A549 (cell line): Measurements from ENCODE around the gene ZNF580. TPM values are rescaled to one million over a fixed set of nuclear protein-coding genes. Genes with fewer than 3 reads are reported as not detected.
A peak's percentile ranks its signal among the peaks of the same experiment; 100 is the strongest.

Source experiments
- ATAC-seq, 2 experiments: fragments of 200-7000 bp in 1 of 2; fragments of >200 bp in 1 of 2; cut with Nextera tagmentation in 1 of 2; cut with Tn5 transposase in 1 of 2; 3 replicates each; pipeline versions ENCODE4 v1.8.0 to v1.9.1; 2018 to 2020; ENCODE audit warnings: mild to moderate bottlenecking in 1 of 2, moderate library complexity in 1 of 2
- CTCF ChIA-PET: fragments of 300-600 bp; sonication (Branson Sonifier 250); formaldehyde crosslinking; extraction: SDS; loops from one replicate; lab custom pipeline; 2021; ENCODE audit warnings: antibody characterized with exemption, inconsistent platforms; lab: Yijun Ruan, JAX
- POLR2A ChIA-PET: fragments of 350-600 bp; formaldehyde crosslinking; extraction: SDS; loops from one replicate; lab custom pipeline; 2021; ENCODE audit warnings: antibody characterized with exemption, inconsistent platforms; lab: Yijun Ruan, JAX
- DNase-seq, 2 experiments: peaks; one replicate each; pipeline versions ENCODE4 v3.0.0 to v3.0.0-alpha.2; 2011 to 2016; ENCODE audit warnings: low read depth in 1 of 2, low spot score in 1 of 2
- FAIRE-seq: peaks from 2 replicates; lab custom pipeline; 2011; peaks lifted over from hg19 to GRCh38; lab: Jason Lieb, UNC
- H3K27ac ChIP-seq, 2 experiments: fragments of >200 bp; sonication (Bioruptor Twin); formaldehyde crosslinking; 3 replicates each; pipeline ENCODE4 v1.5.1; 2016 to 2017
- H3K4me1 ChIP-seq: fragments of >200 bp; sonication (Bioruptor Twin); formaldehyde crosslinking; 3 replicates; pipeline ENCODE4 v1.6.1; 2016
- H3K4me2 ChIP-seq: fragments of >200 bp; sonication (Bioruptor Twin); formaldehyde crosslinking; 3 replicates; pipeline ENCODE4 v1.6.1; 2016
- H3K4me3 ChIP-seq: fragments of >200 bp; sonication (Bioruptor Twin); formaldehyde crosslinking; 3 replicates; pipeline ENCODE4 v1.5.1; 2016
- H3K9me3 ChIP-seq: fragments of >200 bp; sonication (Bioruptor Twin); formaldehyde crosslinking; 3 replicates; pipeline ENCODE4 v1.6.1; 2016
- ATOH8 ChIP-seq: fragments of 250-450 bp; sonication (Bioruptor Pico); IDR thresholded peaks from 2 replicates; pipeline ENCODE4 v1.5.0; 2020; ENCODE audit warnings: low read depth, mild to moderate bottlenecking, moderate library complexity
- BCL3 ChIP-seq: fragments of >200 bp; sonication (Bioruptor Twin); formaldehyde crosslinking; IDR thresholded peaks from 3 replicates; pipeline ENCODE4 v1.6.1; 2016
- CEBPB ChIP-seq, 2 experiments: fragments of >200 bp in 1 of 2; sonication (Bioruptor Twin) in 1 of 2; formaldehyde crosslinking in 1 of 2; IDR thresholded peaks; 2 replicates each; pipeline ENCODE4 v1.6.1; 2012 to 2016
- CHD4 ChIP-seq: fragments of 200-600 bp; sonication (generic); IDR thresholded peaks from 2 replicates; pipeline ENCODE4 v1.6.1; 2016; ENCODE audit warnings: antibody characterized with exemption, mild to moderate bottlenecking, borderline replicate concordance
- EHMT2 ChIP-seq: fragments of 200-600 bp; sonication (generic); IDR thresholded peaks from 2 replicates; pipeline ENCODE4 v1.6.1; 2016; ENCODE audit warnings: antibody characterized with exemption, low read depth, mild to moderate bottlenecking, moderate library complexity
- GATA3 ChIP-seq: IDR thresholded peaks from 2 replicates; pipeline ENCODE4 v1.6.1; 2012; ENCODE audit warnings: borderline replicate concordance
- HEYL ChIP-seq: fragments of 250-450 bp; sonication (Bioruptor Pico); IDR thresholded peaks from 2 replicates; pipeline ENCODE4 v1.8.0; 2021; ENCODE audit warnings: mild to moderate bottlenecking, moderate library complexity
- HOXB13 ChIP-seq: fragments of 250-450 bp; sonication (Bioruptor Pico); IDR thresholded peaks from 2 replicates; pipeline ENCODE4 v1.5.0; 2020; ENCODE audit warnings: low read depth, mild to moderate bottlenecking, moderate library complexity
- JUN ChIP-seq, 2 experiments: fragments of >200 bp; sonication (Bioruptor Twin); formaldehyde crosslinking; IDR thresholded peaks; 2 replicates in 1 of 2; 3 replicates in 1 of 2; pipeline ENCODE4 v1.6.1; 2016 to 2017
- MAFK ChIP-seq: fragments of 450-650 bp; IDR thresholded peaks from 2 replicates; pipeline ENCODE4 v1.6.1; 2014; ENCODE audit not compliant: partially characterized antibody
- MAZ ChIP-seq: fragments of 150-350 bp; IDR thresholded peaks from 2 replicates; pipeline ENCODE4 v1.6.1; 2014; ENCODE audit warnings: antibody characterized with exemption, low read depth, low read length, borderline replicate concordance
- NFE2L2 ChIP-seq: fragments of 150-350 bp; conservative IDR thresholded peaks from 2 replicates; pipeline ENCODE4 v1.6.1; 2014; ENCODE audit warnings: low read length
- NPAS2 ChIP-seq: fragments of 250-450 bp; sonication (Bioruptor Pico); IDR thresholded peaks from 2 replicates; pipeline ENCODE4 v1.8.0; 2022; ENCODE audit warnings: mild to moderate bottlenecking, moderate library complexity, borderline replicate concordance
- PBX3 ChIP-seq: IDR thresholded peaks from 2 replicates; pipeline ENCODE4 v1.6.1; 2012
- RAD21 ChIP-seq, 2 experiments: fragments of >200 bp in 1 of 2; sonication (Bioruptor Twin) in 1 of 2; formaldehyde crosslinking in 1 of 2; IDR thresholded peaks in 1 of 2; conservative IDR thresholded peaks in 1 of 2; 2 replicates in 1 of 2; 3 replicates in 1 of 2; pipeline ENCODE4 v1.6.1; 2012 to 2018; ENCODE audit warnings: inconsistent platforms in 1 of 2
- RCOR1 ChIP-seq: fragments of 150-350 bp; IDR thresholded peaks from 2 replicates; pipeline ENCODE4 v1.6.1; 2014; ENCODE audit warnings: antibody characterized with exemption, low read length, low read depth
- REST ChIP-seq: fragments of 200-600 bp; sonication (generic); IDR thresholded peaks from 2 replicates; pipeline ENCODE4 v1.6.1; 2016; ENCODE audit warnings: antibody characterized with exemption, mild to moderate bottlenecking, moderate library complexity
- RFX5 ChIP-seq: fragments of 450-650 bp; IDR thresholded peaks from 2 replicates; pipeline ENCODE4 v1.7.1; 2014; ENCODE audit warnings: antibody characterized with exemption, mild to moderate bottlenecking, moderate library complexity
- ZSCAN20 ChIP-seq: fragments of 250-450 bp; sonication (Bioruptor Pico); IDR thresholded peaks from 2 replicates; pipeline ENCODE4 v1.8.0; 2022; ENCODE audit warnings: mild to moderate bottlenecking, moderate library complexity
- WGBS: methylation state at CpG from one replicate; pipeline ENCODE4 v1.1.6; 2017; ENCODE audit errors: missing lambda C conversion rate; 5-methylcytosine and 5-hydroxymethylcytosine counted together
- polyA plus RNA-seq, 4 experiments: library from polyadenylated mRNA; depleted of rRNA in 3 of 4; stranded (reverse); fragments of >200 nt; fragmentation: RNase III in 1 of 4; extraction: RNeasy Plus Mini Kit Qiagen cat#74134 plus additional on column Dnase treatment in 1 of 4; gene quantifications; 2 replicates in 3 of 4; 3 replicates in 1 of 4; pipeline ENCODE4 v1.2.3, GENCODE V29; 2011 to 2017
- TF ChIP-seq, protein P1 (sequence below): IDR thresholded peaks from 2 replicates; pipeline ENCODE4 v1.6.1; 2012; ENCODE audit warnings: low read depth, borderline replicate concordance
- TF ChIP-seq, protein P2 (sequence below): fragments of >200 bp; sonication (Bioruptor Twin); formaldehyde crosslinking; IDR thresholded peaks from 2 replicates; pipeline ENCODE4 v1.6.1; 2016

ZNF580 gene
- polyA plus RNA-seq, 2 of the 4 experiments (the other 2 are of a cell fraction) = 9.2 to 52.8 TPM

- ChIA-PET CTCF (interaction anchor here (0.6 to 16.7 kb wide), 47 partner anchors 9 to 542 kb away, joined by 3 to 348 read pairs (median 7); partner anchors contain the start of genes NAT14, ZNF579 and ZNF784), POLR2A (interaction anchor here (0.6 to 3.2 kb wide), 13 partner anchors 10 to 267 kb away, joined by 3 to 33 read pairs (median 5); partner anchors contain the start of genes KMT5C, NAT14, UBE2S and ZNF579)
- Histone ChIP-seq H3K4me1 (peaks cover 17% of the 10 kb centered on the region), H3K4me3 (peak overlapping the region; percentile 82), H3K4me2 (peak overlapping the region; percentile 86), H3K9me3 (no peaks in the 10 kb centered on the region), H3K27ac (peak overlapping the region; percentile 94 to 95)
- no peak for FAIRE-seq
- TF ChIP-seq CEBPB (IDR thresholded peaks at IDR 0.05) (no peak), CHD4 (no peak), MAFK (no peak), ATOH8 (CRISPR knock-in tag) (no peak), EHMT2 (no peak), MAZ (no peak), JUN (IDR thresholded peaks at IDR 0.05) (no peak), RFX5 (no peak), HOXB13 (CRISPR knock-in tag) (no peak), PBX3 (no peak), REST (no peak), BCL3 (no peak), GATA3 (no peak), RCOR1 (no peak), RAD21 (conservative IDR thresholded peaks at IDR 0.05 in 1 of 2, IDR thresholded peaks at IDR 0.05 in 1 of 2) (no peak)
- TF ChIP-seq, protein P1, sequence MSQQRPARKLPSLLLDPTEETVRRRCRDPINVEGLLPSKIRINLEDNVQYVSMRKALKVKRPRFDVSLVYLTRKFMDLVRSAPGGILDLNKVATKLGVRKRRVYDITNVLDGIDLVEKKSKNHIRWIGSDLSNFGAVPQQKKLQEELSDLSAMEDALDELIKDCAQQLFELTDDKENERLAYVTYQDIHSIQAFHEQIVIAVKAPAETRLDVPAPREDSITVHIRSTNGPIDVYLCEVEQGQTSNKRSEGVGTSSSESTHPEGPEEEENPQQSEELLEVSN = no peak
- ATAC-seq = peak in 1 of 2 experiments; percentile 1; a peak in 3 of 6 replicates
- DNase-seq = no peak
- WGBS = 24% methylated on average over 12 of the region's 12 CpGs
These were observed 34.4 kb upstream of the ZNF580 start for GRCh38 chr19:55606471-55606787.

DNA sequence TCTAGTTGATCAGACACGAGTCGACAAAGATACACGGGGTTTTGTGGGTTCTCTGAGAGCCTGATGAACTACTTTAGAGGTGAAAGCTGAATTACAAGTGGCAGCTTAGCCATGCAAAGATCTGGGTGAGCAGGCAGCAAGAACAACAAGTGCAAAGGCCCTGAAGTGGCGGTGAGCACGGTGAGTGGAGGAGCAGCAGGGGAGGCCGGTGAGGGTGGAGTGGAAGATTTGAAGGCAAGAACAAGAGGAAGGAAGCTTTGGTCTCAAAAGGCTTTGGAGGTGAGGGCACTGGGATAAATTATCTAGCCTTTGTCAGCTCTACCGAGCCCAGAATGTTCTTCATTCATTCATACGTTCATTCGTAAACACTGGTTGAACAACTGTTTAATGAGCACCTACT, 34.0 kb upstream of the ZNF580 start:
- no peak for DNase-seq
- POLR2A ChIA-PET = interaction anchor here (0.9 to 3.2 kb wide), 8 partner anchors 10 to 267 kb away, joined by 3 to 33 read pairs (median 6); partner anchors contain the start of genes KMT5C, NAT14, ZNF579 and ZNF784
- Histone ChIP-seq H3K4me2 (peak overlapping the region; percentile 86), H3K9me3 (no peaks in the 10 kb centered on the region), H3K4me1 (peaks cover 14% of the 10 kb centered on the region), H3K4me3 (peak overlapping the region; percentile 82), H3K27ac (peak overlapping the region in 1 of 2 experiments; percentile 95; a peak in 4 of 6 replicates)
- ATAC-seq = no peak
- whole genome bisulfite sequencing = 77% methylated on average over 9 of the region's 9 CpGs
- no peak for FAIRE-seq
- CTCF ChIA-PET = interaction anchor here (0.6 to 16.7 kb wide), 46 partner anchors 8 to 543 kb away, joined by 3 to 348 read pairs (median 7); partner anchors contain the start of genes NAT14, ZNF579 and ZNF784
- TF ChIP-seq NFE2L2 = no peak
- TF ChIP-seq, protein P2, sequence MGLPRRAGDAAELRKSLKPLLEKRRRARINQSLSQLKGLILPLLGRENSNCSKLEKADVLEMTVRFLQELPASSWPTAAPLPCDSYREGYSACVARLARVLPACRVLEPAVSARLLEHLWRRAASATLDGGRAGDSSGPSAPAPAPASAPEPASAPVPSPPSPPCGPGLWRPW = no peak
- TF ChIP-seq RCOR1 = no peak
- no peak for TF ChIP-seq MAFK
- TF ChIP-seq HOXB13 (CRISPR knock-in tag) = no peak
- TF ChIP-seq RFX5 = no peak
- no peak for TF ChIP-seq NPAS2 (CRISPR knock-in tag)
- no peak for TF ChIP-seq JUN (IDR thresholded peaks at IDR 0.05)
- no peak for TF ChIP-seq ZSCAN20 (CRISPR knock-in tag)
- no peak for TF ChIP-seq HEYL (CRISPR knock-in tag)
